Suprapubic skin (tissue), 4 donors: ENCODE measurements around the gene HECA.

Source experiments
- EP300 ChIP-seq: sonication (generic); formaldehyde crosslinking; IDR thresholded peaks from one replicate; pipeline ENCODE4 v1.6.1; 2017; ENCODE audit warnings: antibody characterized with exemption
- POLR2AphosphoS5 ChIP-seq, 3 donors: sonication (generic); formaldehyde crosslinking; IDR thresholded peaks; one replicate each; pipeline ENCODE4 v1.6.1; 2017; ENCODE audit warnings: antibody characterized with exemption in 3 of 3
- TF ChIP-seq, protein P1 (sequence below), 2 donors: fragments of 200-600 bp in 1 of 2; fragments of 450-650 bp in 1 of 2; sonication (generic) in 1 of 2; IDR thresholded peaks; one replicate each; pipeline ENCODE4 v1.5.1; 2016 to 2019; ENCODE audit warnings: antibody characterized with exemption in 2 of 2, mild to moderate bottlenecking in 1 of 2, moderate library complexity in 1 of 2

DNA sequence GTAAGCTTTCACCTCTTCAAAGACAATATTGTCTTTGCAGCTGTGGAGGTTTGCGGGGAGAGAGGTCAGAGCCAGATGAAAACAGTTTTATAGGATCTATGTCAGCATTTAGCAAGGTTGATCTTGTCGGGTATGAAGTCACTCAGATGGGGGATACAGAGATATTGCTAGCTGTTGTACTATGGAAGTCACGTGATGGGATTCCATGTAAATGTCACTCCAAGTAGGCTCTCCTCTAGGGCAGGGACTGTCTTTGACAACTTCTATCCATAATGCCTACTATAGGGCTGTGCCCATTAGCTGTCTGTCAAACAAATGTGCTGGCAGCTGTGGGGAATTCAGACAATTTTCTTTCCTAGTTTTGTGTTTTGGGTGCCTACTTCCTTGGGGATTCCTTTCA, 54.8 kb downstream of the HECA start:
- TF ChIP-seq, protein P1, sequence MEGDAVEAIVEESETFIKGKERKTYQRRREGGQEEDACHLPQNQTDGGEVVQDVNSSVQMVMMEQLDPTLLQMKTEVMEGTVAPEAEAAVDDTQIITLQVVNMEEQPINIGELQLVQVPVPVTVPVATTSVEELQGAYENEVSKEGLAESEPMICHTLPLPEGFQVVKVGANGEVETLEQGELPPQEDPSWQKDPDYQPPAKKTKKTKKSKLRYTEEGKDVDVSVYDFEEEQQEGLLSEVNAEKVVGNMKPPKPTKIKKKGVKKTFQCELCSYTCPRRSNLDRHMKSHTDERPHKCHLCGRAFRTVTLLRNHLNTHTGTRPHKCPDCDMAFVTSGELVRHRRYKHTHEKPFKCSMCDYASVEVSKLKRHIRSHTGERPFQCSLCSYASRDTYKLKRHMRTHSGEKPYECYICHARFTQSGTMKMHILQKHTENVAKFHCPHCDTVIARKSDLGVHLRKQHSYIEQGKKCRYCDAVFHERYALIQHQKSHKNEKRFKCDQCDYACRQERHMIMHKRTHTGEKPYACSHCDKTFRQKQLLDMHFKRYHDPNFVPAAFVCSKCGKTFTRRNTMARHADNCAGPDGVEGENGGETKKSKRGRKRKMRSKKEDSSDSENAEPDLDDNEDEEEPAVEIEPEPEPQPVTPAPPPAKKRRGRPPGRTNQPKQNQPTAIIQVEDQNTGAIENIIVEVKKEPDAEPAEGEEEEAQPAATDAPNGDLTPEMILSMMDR (IDR thresholded peaks at IDR 0.05): no peak
- no peak for TF ChIP-seq EP300
- no peak for TF ChIP-seq POLR2AphosphoS5 (IDR thresholded peaks at IDR 0.05)
